A673 (cell line): ENCODE results near the gene CIART.

Experiments used
- EZH2 ChIP-seq: fragments of 200-600 bp; sonication (generic); IDR thresholded peaks from 2 replicates; pipeline ENCODE4 v1.6.1; 2017; ENCODE audit warnings: borderline replicate concordance, low read depth, mild to moderate bottlenecking, mixed read lengths, antibody characterized with exemption, low read length; ENCODE audit not compliant: poor library complexity, severe bottlenecking
- TF ChIP-seq, protein P1 (sequence below): fragments of 300-800, 200-600 bp; sonication (generic); conservative IDR thresholded peaks from 2 replicates; pipeline ENCODE4 v1.5.1; 2017; ENCODE audit warnings: low read depth, mild to moderate bottlenecking, antibody characterized with exemption, low read length, moderate library complexity, mixed read lengths

- TF ChIP-seq, protein P1, sequence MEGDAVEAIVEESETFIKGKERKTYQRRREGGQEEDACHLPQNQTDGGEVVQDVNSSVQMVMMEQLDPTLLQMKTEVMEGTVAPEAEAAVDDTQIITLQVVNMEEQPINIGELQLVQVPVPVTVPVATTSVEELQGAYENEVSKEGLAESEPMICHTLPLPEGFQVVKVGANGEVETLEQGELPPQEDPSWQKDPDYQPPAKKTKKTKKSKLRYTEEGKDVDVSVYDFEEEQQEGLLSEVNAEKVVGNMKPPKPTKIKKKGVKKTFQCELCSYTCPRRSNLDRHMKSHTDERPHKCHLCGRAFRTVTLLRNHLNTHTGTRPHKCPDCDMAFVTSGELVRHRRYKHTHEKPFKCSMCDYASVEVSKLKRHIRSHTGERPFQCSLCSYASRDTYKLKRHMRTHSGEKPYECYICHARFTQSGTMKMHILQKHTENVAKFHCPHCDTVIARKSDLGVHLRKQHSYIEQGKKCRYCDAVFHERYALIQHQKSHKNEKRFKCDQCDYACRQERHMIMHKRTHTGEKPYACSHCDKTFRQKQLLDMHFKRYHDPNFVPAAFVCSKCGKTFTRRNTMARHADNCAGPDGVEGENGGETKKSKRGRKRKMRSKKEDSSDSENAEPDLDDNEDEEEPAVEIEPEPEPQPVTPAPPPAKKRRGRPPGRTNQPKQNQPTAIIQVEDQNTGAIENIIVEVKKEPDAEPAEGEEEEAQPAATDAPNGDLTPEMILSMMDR, result no peak
- TF ChIP-seq EZH2, result no peak
These were observed 23.1 kb upstream of the CIART start for GRCh38 chr1:150259217-150259616.
